ENCODE results near the gene IFI30. TPM values are rescaled to one million over a fixed set of nuclear protein-coding genes. Genes with fewer than 3 reads are reported as not detected.
"Not testable (repeated sequence)": the region's sequence is repeated elsewhere in the genome, so short reads cannot be mapped to it uniquely, and the experiment has no call there.

The IFI30 gene
- total RNA-seq, 4 donors from 2014 or later: 13.4 to 37.2 (median 35.1) TPM

DNA sequence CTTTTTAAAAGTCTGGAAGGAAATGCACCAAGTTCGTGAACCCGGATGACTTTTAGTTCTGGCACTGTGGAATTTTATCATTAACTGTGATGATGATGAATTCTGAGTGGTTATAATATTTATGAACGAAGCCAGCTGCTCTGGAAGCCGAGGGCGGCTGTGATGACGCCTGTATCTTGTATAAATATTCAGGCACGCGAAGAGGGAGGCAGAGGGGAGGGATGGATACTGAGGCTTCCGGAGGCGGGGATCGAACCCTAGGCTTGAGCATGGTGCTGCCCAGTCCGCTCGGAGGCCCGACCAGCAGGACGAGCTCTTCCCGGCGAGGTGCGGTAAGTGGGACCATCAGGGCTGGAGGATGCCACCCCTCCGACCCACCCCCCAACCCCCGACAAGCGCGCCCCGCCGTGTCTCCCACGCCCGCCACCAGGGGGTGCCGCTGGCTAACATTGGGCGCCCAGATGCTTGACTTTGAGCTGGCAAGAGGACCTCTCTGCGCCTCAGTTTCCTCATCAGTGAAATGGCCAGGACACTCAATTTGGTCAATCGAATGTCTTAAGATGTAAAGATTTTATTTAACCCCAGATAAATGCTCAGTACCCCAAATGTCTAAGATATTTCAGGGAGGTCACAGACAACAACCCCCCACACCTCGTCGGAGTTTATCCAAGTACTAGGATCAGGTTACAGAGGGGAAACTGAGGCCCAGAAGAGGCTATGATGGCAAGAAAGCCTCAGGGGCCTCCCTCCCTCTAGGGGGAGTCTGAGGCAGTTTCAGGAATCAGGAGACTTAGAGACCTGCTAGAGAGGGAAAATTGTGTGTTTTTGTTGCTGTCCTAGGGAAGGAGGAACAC, 34.7 kb downstream of the IFI30 start:
- no peaks in the 10 kb centered on the region for H3K27me3 ChIP-seq
- WGBS: 29% methylated on average over 15 of the region's 32 CpGs
- no peak overlapping the region for H3K4me3 ChIP-seq
- H3K4me1 ChIP-seq: peaks cover 19% of the 10 kb centered on the region
- no peaks in the 10 kb centered on the region for H3K36me3 ChIP-seq
- TF ChIP-seq EP300 (IDR thresholded peaks at IDR 0.05): no peak
- TF ChIP-seq, protein P1, sequence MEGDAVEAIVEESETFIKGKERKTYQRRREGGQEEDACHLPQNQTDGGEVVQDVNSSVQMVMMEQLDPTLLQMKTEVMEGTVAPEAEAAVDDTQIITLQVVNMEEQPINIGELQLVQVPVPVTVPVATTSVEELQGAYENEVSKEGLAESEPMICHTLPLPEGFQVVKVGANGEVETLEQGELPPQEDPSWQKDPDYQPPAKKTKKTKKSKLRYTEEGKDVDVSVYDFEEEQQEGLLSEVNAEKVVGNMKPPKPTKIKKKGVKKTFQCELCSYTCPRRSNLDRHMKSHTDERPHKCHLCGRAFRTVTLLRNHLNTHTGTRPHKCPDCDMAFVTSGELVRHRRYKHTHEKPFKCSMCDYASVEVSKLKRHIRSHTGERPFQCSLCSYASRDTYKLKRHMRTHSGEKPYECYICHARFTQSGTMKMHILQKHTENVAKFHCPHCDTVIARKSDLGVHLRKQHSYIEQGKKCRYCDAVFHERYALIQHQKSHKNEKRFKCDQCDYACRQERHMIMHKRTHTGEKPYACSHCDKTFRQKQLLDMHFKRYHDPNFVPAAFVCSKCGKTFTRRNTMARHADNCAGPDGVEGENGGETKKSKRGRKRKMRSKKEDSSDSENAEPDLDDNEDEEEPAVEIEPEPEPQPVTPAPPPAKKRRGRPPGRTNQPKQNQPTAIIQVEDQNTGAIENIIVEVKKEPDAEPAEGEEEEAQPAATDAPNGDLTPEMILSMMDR (IDR thresholded peaks at IDR 0.05): peak in 1 of 2 donors; percentile 67
- no peak for TF ChIP-seq POLR2AphosphoS5 (IDR thresholded peaks at IDR 0.05)
- TF ChIP-seq POLR2A (IDR thresholded peaks at IDR 0.05): no peak
- no peak for DNase-seq (ENCODE audit: low spot score in 2 of 2)
- no peak overlapping the region for H3K27ac ChIP-seq
- no peaks in the 10 kb centered on the region for H3K9me3 ChIP-seq

DNA sequence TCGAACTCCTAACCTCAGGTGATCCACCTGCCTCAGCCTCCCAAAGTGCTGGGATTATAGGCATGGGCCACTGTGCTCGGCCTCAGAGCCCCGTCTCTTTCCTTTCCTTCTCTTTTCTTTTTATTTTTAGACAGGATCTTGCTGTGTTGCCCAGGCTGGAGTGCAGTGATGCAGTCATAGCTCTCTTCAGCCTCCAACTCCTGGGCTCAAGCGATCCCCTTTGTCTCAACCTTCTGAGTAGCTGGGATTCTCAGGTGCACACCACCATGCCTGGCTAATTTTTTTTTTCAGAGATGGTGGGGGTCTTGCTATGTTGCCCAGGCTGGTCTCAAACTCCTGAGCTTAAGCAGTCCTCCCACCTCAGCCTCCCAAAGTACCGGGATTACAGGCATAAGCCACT, 36.3 kb downstream of the IFI30 start:
- H3K4me3 ChIP-seq; DNase-seq (ENCODE audit: low spot score in 2 of 2); H3K27me3 ChIP-seq; H3K36me3 ChIP-seq; H3K9me3 ChIP-seq; H3K27ac ChIP-seq: not testable (repeated sequence)
- 96% methylated on average over 5 of the region's 5 CpGs for WGBS
- peaks cover 10% of the 10 kb centered on the region for H3K4me1 ChIP-seq

DNA sequence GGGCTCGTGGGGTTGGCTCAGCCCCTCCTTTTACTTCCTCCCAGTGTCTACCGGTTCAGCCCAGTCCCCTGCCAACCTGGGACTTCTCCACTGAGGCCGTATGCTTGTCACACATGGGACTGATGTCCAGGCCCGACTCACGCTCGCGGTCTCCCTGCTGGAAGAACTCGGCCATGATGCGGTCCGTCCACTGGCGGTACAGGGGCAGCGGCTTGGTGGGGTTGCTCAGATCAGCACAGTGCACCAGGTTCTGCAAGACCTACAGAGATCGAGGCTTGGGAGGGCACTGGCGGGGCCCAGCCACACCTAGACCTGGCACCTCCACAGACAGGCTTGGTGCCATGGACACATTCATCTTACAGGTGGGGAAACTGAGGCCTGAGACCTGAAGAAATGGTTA, 38.1 kb downstream of the IFI30 start:
- Histone ChIP-seq H3K4me3 (no peak overlapping the region), H3K27ac (no peak overlapping the region), H3K27me3 (no peaks in the 10 kb centered on the region), H3K9me3 (no peaks in the 10 kb centered on the region), H3K36me3 (no peaks in the 10 kb centered on the region), H3K4me1 (no peaks in the 10 kb centered on the region)
- no peak for DNase-seq (ENCODE audit: low spot score in 2 of 2)
- TF ChIP-seq POLR2A (IDR thresholded peaks at IDR 0.05): no peak
- TF ChIP-seq, protein P1 (IDR thresholded peaks at IDR 0.05): no peak
- TF ChIP-seq POLR2AphosphoS5 (IDR thresholded peaks at IDR 0.05): no peak
- no peak for TF ChIP-seq EP300 (IDR thresholded peaks at IDR 0.05)
- 81% methylated on average over 14 of the region's 14 CpGs for WGBS

DNA sequence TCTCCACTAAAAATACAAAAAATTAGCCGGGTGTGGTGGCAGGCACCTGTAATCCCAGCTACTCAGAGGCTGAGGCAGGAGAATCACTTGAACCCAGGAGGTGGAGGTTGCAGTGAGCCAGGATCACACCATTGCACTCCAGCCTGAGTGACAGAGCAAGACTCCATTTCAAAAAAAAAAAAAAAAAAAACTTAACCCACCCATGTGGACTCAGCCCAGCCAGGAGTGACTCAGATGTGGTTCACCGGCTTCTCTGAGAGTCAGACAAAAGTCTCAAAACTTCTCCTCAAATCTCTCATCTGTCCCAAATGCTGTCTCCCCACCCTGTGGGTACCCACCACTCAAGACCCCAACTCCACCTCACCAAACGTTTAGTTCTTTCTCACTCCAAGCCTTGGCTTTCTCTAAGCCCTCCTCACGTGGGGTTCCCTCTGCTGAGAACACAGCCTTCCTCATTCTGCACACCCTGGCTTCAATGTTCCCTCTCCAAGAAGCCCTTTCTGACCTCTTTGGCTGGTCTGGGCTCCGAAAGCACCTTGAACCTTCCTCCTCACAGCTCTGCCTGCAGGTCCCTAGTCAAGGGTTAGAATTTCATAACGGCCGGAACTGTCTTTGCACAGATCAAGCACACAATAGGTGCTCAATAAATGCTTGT, 41.3 kb downstream of the IFI30 start:
- no peaks in the 10 kb centered on the region for H3K27me3 ChIP-seq
- no peak overlapping the region for H3K27ac ChIP-seq
- no peaks in the 10 kb centered on the region for H3K36me3 ChIP-seq
- WGBS: 67% methylated on average over 7 of the region's 7 CpGs
- H3K4me3 ChIP-seq: no peak overlapping the region
- no peaks in the 10 kb centered on the region for H3K9me3 ChIP-seq
- no peak for DNase-seq (ENCODE audit: low spot score in 2 of 2)
- H3K4me1 ChIP-seq: no peaks in the 10 kb centered on the region
- TF ChIP-seq, protein P1 (IDR thresholded peaks at IDR 0.05): no peak
- no peak for TF ChIP-seq EP300 (IDR thresholded peaks at IDR 0.05)
- TF ChIP-seq POLR2AphosphoS5 (IDR thresholded peaks at IDR 0.05): no peak
- no peak for TF ChIP-seq POLR2A (IDR thresholded peaks at IDR 0.05)

DNA sequence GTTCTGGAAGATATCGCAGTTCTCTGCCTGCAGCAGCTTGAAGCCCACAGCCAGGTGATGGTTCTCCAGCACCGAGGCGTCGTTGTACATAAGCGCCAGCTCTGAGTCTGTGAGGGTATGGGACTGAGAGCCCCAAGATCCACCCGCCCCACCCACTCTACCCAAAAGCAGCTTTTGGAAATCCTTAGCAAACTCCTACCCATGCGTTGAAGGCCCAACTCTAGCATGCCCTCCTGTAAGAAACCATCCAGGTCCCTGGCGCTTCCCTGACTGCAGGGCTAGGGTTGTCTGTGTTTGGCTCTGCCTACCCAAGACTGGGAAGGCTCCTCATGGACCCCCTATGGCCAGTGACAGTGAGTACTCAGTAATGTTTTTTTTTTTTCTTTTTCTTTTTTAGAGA, 43.2 kb downstream of the IFI30 start:
- peaks cover 5% of the 10 kb centered on the region for H3K4me1 ChIP-seq
- no peak overlapping the region for H3K4me3 ChIP-seq
- no peaks in the 10 kb centered on the region for H3K36me3 ChIP-seq
- no peak for DNase-seq (ENCODE audit: low spot score in 2 of 2)
- TF ChIP-seq, protein P1 (IDR thresholded peaks at IDR 0.05): no peak
- TF ChIP-seq POLR2AphosphoS5 (IDR thresholded peaks at IDR 0.05): no peak
- TF ChIP-seq EP300 (IDR thresholded peaks at IDR 0.05): no peak
- no peak for TF ChIP-seq POLR2A (IDR thresholded peaks at IDR 0.05)
- 90% methylated on average over 7 of the region's 8 CpGs for WGBS
- no peaks in the 10 kb centered on the region for H3K9me3 ChIP-seq
- peaks cover 16% of the 10 kb centered on the region for H3K27me3 ChIP-seq
- no peak overlapping the region for H3K27ac ChIP-seq

All from suprapubic skin (tissue), 4 donors.